HG03108 (cell line): ENCODE measurements around the gene C3.
"Not testable (repeated sequence)": the region's sequence is repeated elsewhere in the genome, so short reads cannot be mapped to it uniquely, and the experiment has no call there.

Experiments used
- ATAC-seq: cut with Tn5 transposase; IDR thresholded peaks from one replicate; pipeline ENCODE4 v1.9.1; 2021; ENCODE audit warnings: moderate library complexity; ENCODE audit not compliant: unreplicated experiment

C3 gene

GRCh38 chr19:6693056-6693471 is 27.4 kb downstream of the C3 start:
- ATAC-seq: no peak

GRCh38 chr19:6692027-6692426 is 28.4 kb downstream of the C3 start:
- ATAC-seq: no peak

- no peak for ATAC-seq
Measured at GRCh38 chr19:6691342-6691741, 29.1 kb downstream of the C3 start.

- no peak for ATAC-seq
Measured at GRCh38 chr19:6690160-6690885, 30.1 kb downstream of the C3 start.

- no peak for ATAC-seq
Measured at GRCh38 chr19:6687114-6687513, 33.3 kb downstream of the C3 start.

GRCh38 chr19:6686628-6686975 is 33.8 kb downstream of the C3 start:
- no peak for ATAC-seq

GRCh38 chr19:6685962-6686627 is 34.4 kb downstream of the C3 start:
- no peak for ATAC-seq

- ATAC-seq: no peak
Measured at GRCh38 chr19:6685482-6685881, 35.0 kb downstream of the C3 start.

GRCh38 chr19:6683971-6684370 is 36.5 kb downstream of the C3 start:
- ATAC-seq: no peak

GRCh38 chr19:6682607-6683128 is 37.8 kb downstream of the C3 start:
- no peak for ATAC-seq

- ATAC-seq: no peak
Measured at GRCh38 chr19:6680141-6680540, 40.3 kb downstream of the C3 start.

- ATAC-seq: no peak
Measured at GRCh38 chr19:6679139-6679538, 41.3 kb downstream of the C3 start.

- no peak for ATAC-seq
Measured at GRCh38 chr19:6678690-6679109, 41.8 kb downstream of the C3 start.

- no peak for ATAC-seq
Measured at GRCh38 chr19:6677883-6678689, 42.4 kb downstream of the C3 start.

- no peak for ATAC-seq
Measured at GRCh38 chr19:6677495-6677882, 43.0 kb downstream of the C3 start.

- ATAC-seq: no peak
Measured at GRCh38 chr19:6676288-6676687, 44.2 kb downstream of the C3 start.

GRCh38 chr19:6674868-6675305 is 45.6 kb downstream of the C3 start:
- ATAC-seq: peak; percentile 65

- ATAC-seq: not testable (repeated sequence)
Measured at GRCh38 chr19:6674408-6674807, 46.0 kb downstream of the C3 start.

- no peak for ATAC-seq
Measured at GRCh38 chr19:6672693-6673290, 47.7 kb downstream of the C3 start.

- no peak for ATAC-seq
Measured at GRCh38 chr19:6671960-6672359, 48.5 kb downstream of the C3 start.

- no peak for ATAC-seq
Measured at GRCh38 chr19:6668691-6669090, 51.8 kb downstream of the C3 start.
